ENCODE measurements around the gene RASD1. TPM values are rescaled to one million over a fixed set of nuclear protein-coding genes. Genes with fewer than 3 reads are reported as not detected.

Gene RASD1
- polyA plus RNA-seq, 1 experiment: 0.55 TPM

DNA sequence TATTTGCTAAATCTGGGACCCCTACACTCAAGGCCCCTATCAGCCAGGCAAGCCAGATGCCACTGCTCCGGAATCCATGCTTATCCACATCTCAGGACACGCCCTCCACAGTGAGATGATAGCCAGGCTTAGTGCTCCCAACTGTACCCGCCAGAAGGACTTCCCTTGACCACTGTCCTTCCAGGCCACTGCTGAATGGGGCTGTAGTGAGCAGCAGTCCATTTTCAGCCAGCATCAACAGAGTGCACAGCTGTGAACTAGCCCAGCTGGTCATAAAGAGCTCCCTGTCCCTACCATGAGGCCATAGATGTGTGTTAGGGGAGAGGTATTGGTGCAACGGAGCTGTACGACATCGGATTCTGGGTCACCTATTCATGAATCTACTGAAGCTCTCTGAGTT, 32.4 kb downstream of the RASD1 start:
- Histone ChIP-seq H3K27ac (ENCODE audit: low read depth, low read length) (no peak overlapping the region), H3K4me3 (ENCODE audit: low read depth, low read length) (no peak overlapping the region), H3K9me3 (ENCODE audit: control insufficient read depth, insufficient read depth, low read length) (peaks cover 2% of the 10 kb centered on the region; the same call in 1 of the 2 replicates), H3K27me3 (ENCODE audit: control insufficient read depth, insufficient read depth, low read length) (peaks cover 17% of the 10 kb centered on the region)
- ChIA-PET POLR2A (no interaction called here), CTCF (no interaction called here)
- no peak for DNase-seq (ENCODE audit: low read depth, low spot score)
- TF ChIP-seq, protein P1, sequence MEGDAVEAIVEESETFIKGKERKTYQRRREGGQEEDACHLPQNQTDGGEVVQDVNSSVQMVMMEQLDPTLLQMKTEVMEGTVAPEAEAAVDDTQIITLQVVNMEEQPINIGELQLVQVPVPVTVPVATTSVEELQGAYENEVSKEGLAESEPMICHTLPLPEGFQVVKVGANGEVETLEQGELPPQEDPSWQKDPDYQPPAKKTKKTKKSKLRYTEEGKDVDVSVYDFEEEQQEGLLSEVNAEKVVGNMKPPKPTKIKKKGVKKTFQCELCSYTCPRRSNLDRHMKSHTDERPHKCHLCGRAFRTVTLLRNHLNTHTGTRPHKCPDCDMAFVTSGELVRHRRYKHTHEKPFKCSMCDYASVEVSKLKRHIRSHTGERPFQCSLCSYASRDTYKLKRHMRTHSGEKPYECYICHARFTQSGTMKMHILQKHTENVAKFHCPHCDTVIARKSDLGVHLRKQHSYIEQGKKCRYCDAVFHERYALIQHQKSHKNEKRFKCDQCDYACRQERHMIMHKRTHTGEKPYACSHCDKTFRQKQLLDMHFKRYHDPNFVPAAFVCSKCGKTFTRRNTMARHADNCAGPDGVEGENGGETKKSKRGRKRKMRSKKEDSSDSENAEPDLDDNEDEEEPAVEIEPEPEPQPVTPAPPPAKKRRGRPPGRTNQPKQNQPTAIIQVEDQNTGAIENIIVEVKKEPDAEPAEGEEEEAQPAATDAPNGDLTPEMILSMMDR (IDR thresholded peaks at IDR 0.05; ENCODE audit: low read depth, low read length): no peak

DNA sequence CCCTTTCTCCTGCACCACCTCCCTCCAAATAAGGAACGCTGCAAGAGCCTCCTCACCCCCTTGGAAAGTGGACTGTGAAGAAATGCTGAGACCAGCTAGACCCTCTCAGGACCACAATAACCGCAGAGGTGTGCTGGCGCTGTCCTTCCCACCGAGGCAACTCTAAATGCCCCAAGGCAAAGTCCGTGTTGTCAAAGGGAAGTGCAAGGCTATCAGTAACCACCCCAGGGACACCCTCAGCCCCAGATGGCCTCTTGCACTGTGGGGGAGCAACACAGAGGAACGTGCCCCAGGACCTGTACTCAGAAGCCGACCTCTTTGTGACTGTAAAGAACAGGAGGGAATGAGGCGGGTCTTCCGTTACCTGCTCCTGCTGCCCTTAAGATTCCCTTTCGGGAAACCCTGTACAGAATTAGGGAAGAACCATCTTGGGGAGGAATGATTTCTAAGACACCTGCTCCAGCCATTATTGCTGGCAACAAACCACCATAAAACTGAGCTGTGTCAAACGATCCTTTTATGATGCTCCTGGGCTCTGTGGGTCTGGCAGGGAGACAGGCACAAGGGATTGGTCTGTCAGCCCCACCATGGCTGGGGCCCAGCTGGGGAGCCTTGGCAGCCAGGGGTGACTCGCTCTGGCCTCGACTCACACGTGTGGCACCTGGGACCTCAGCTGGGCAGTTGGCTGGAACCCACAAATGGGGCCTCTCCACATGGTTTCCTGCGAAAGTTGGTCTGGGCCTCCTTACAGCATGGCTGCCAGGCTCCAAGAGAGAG, 34.0 kb downstream of the RASD1 start:
- H3K9me3 ChIP-seq (ENCODE audit: control insufficient read depth, insufficient read depth, low read length): peaks cover 2% of the 10 kb centered on the region; the same call in 1 of the 2 replicates
- CTCF ChIA-PET: no interaction called here
- POLR2A ChIA-PET: no interaction called here
- H3K4me3 ChIP-seq (ENCODE audit: low read depth, low read length): no peak overlapping the region
- peaks cover 20% of the 10 kb centered on the region for H3K27me3 ChIP-seq (ENCODE audit: control insufficient read depth, insufficient read depth, low read length)
- TF ChIP-seq, protein P1 (IDR thresholded peaks at IDR 0.05; ENCODE audit: low read depth, low read length): no peak
- no peak overlapping the region for H3K27ac ChIP-seq (ENCODE audit: low read depth, low read length)
- DNase-seq (ENCODE audit: low read depth, low spot score): no peak

DNA sequence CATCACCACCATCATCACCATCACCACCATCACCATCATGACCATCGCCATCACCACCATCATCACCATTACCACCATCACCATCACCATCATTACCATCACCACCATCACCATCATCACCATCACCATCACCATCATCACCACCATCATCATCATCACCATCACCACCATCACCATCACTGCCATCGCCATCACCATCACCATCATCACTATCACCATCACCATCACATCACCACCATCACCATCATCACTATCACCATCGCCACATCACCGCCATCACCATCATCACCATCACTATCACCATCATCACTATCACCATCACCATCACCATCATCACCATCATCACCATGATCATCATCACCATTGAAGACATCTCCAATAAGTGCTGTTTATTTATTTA, 36.2 kb downstream of the RASD1 start:
- Histone ChIP-seq H3K27me3 (ENCODE audit: control insufficient read depth, insufficient read depth, low read length) (peaks cover 16% of the 10 kb centered on the region), H3K9me3 (ENCODE audit: control insufficient read depth, insufficient read depth, low read length) (peaks cover 2% of the 10 kb centered on the region; the same call in 1 of the 2 replicates), H3K27ac (ENCODE audit: low read depth, low read length) (no peak overlapping the region), H3K4me3 (ENCODE audit: low read depth, low read length) (no peak overlapping the region)
- ChIA-PET CTCF (no interaction called here), POLR2A (no interaction called here)
- TF ChIP-seq, protein P1 (IDR thresholded peaks at IDR 0.05; ENCODE audit: low read depth, low read length): no peak
- no peak for DNase-seq (ENCODE audit: low read depth, low spot score)

DNA sequence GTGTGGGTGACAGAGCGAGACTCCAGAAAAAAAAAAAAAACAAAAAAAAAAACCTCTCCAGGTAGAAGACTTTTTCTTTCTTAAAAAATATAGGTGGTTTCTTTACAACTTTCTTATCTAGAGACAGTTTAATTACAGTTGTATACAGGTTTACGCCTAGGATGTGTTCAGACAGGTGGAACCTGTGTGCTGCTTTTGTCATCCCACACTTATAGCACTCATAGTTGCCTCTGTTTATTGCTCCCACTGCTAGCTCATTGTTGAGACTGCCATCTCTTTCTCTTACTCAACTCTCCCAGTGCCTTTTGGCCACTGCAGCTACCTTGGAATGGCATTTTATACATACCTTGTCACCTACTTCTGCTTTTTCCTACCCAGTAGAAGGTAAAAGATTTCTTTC, 38.5 kb downstream of the RASD1 start:
- no peak for DNase-seq (ENCODE audit: low read depth, low spot score)
- Histone ChIP-seq H3K4me3 (ENCODE audit: low read depth, low read length) (no peak overlapping the region), H3K27me3 (ENCODE audit: control insufficient read depth, insufficient read depth, low read length) (peaks cover 5% of the 10 kb centered on the region), H3K27ac (ENCODE audit: low read depth, low read length) (no peak overlapping the region), H3K9me3 (ENCODE audit: control insufficient read depth, insufficient read depth, low read length) (peaks cover 2% of the 10 kb centered on the region; the same call in 1 of the 2 replicates)
- TF ChIP-seq, protein P1 (IDR thresholded peaks at IDR 0.05; ENCODE audit: low read depth, low read length): no peak
- POLR2A ChIA-PET: interaction anchor here (0.8 kb wide), 1 partner anchor 9 kb away, joined by 4 read pairs; no protein-coding TSS in a partner anchor
- CTCF ChIA-PET: interaction anchor here (0.7 kb wide), 1 partner anchor 476 kb away, joined by 3 read pairs; no protein-coding TSS in a partner anchor

DNA sequence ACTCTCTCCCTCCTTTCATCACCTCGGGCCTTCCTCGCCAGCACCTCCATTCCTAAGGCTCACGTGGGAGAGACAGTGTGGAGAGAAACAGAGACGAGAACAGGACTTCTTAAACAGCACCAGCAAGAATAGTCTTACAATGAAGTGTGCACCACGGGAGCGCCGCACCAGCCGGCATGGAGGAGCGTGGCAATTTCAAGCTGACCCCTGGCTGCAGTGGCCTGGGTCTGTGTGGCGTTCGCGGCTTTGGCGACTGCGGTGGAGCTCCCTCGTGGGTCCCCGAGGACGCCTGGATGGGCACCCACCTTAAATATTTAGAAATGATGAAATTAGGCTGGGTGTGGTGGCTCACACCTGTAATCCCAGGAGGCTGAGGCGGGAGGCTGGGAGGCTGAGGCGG, 39.9 kb downstream of the RASD1 start:
- Histone ChIP-seq H3K27ac (ENCODE audit: low read depth, low read length) (no peak overlapping the region), H3K4me3 (ENCODE audit: low read depth, low read length) (no peak overlapping the region), H3K9me3 (ENCODE audit: control insufficient read depth, insufficient read depth, low read length) (no peaks in the 10 kb centered on the region), H3K27me3 (ENCODE audit: control insufficient read depth, insufficient read depth, low read length) (peaks cover 5% of the 10 kb centered on the region)
- ChIA-PET CTCF (interaction anchor here (0.8 to 0.9 kb wide), 3 partner anchors 13 to 112 kb away, joined by 3 read pairs; no protein-coding TSS in a partner anchor), POLR2A (no interaction called here)
- TF ChIP-seq, protein P1 (IDR thresholded peaks at IDR 0.05; ENCODE audit: low read depth, low read length): no peak
- DNase-seq (ENCODE audit: low read depth, low spot score): no peak
